Measurements from ENCODE around the gene NR2E1.

- TF ChIP-seq CTCF (IDR thresholded peaks at IDR 0.05) (no peak), POLR2A (IDR thresholded peaks at IDR 0.05) (no peak)
Observed at GRCh38 chr6:108123481-108123929, 42.3 kb upstream of the NR2E1 start.
